NCI-H1436 (cell line): ENCODE measurements around the gene CERS3.
"Not testable (repeated sequence)": the region's sequence is repeated elsewhere in the genome, so short reads cannot be mapped to it uniquely, and the experiment has no call there.

ENCODE experiments used
- DNase-seq: peaks from one replicate; lab custom pipeline; 2025; lab: John Stamatoyannopoulos, UW

Gene CERS3

DNA sequence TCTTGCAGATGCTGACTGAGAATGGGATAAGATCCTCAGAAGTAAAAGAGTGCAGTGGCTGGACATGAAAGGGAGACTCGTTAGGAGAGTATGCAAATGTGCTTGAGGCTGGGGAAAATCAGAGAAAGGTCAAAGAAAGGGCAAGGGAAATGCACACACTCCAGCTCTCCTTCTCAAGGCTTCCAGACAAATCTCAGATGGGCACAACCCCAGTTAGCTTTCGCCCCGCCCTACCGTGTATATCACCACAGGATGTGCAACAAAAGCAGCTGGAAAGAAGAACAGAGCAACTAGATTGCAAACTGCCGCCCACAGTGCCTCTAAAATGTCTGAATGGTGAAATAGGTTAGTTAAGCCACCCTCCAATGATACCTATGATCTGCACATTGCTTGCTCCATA is 63.9 kb downstream of the CERS3 start:
- no peak for DNase-seq

DNA sequence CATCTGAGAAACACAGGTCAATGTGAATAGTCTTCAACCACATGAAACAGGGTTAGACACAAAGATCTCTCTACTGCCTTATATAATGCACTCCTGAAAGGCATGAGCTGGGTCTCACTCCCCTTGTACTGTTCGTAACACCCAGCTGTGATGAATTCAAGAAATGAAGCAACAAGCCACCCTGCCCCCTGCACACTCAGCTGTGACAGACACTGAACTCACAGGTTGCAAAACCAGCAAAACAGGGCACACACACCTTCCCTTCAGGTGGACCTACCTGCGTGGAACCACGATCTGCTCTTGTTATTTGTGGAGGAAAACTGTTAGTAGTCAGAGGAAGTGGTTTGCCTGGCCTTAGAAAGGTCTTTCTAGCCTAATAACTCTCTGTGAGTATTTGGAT is 64.5 kb downstream of the CERS3 start:
- no peak for DNase-seq

- no peak for DNase-seq
These were observed 65.2 kb downstream of the CERS3 start for GRCh38 chr15:100463515-100463914.

DNA sequence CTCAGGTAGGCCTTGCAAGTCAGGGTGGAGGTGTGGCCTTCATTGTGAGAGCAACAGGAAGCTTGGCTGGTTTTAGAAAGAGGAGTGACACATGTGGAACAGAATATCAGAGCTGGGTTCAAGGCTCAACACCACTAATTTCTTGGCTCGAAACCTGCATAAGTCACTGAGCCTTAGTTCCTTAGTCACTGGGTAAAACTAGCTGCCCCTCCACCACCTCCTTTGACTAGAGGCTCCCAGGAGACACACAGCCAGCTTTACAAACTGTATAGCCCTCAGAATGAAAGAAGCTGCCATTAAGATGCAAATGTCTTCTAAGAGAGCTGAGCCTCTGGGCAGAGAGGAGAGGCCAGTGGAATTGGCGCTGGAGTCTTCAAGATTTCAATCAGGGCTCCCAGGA is 67.7 kb downstream of the CERS3 start:
- no peak for DNase-seq

DNA sequence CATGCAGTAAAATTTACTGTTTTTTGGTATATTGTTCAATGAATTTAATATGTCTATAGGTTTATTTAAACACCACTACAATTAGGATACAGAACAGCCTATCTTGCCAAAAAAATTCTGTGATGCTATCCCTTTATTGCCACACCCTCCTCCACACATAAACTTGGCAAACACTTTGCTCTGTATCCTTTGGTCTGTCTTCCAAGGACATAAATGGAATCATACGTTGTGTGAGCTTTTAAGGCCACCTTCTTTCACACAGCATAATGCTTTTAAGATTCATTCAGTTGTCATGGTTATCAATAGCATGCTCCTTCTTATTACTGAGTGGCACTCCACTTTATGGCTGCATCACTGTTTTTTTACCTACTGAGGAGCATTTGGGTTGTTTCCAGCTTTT is 71.5 kb downstream of the CERS3 start:
- DNase-seq, result no peak

GRCh38 chr15:100454148-100454547 is 74.6 kb downstream of the CERS3 start:
- DNase-seq, result no peak

- no peak for DNase-seq
These were observed 80.3 kb downstream of the CERS3 start for GRCh38 chr15:100448481-100448880.

DNA sequence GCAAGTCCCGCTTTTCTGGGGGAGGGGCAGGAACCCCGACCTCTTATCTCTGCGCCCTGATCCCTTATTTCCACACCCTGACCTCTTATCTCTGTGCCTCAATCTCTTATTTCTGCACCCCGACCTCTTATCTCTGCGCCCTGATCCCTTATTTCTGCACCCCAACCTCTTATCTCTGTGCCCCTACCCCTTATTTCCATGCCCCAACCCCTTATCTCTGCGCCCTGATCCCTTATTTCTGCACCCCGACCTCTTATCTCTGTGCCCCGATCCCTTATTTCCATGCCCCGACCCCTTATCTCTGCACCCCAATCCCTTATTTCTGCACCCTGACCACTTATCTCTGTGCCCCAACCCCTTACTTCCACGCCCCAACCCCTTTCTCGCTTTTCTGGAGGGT is 87.7 kb downstream of the CERS3 start:
- DNase-seq, result not testable (repeated sequence)

GRCh38 chr15:100439514-100439913 is 89.2 kb downstream of the CERS3 start:
- no peak for DNase-seq

DNA sequence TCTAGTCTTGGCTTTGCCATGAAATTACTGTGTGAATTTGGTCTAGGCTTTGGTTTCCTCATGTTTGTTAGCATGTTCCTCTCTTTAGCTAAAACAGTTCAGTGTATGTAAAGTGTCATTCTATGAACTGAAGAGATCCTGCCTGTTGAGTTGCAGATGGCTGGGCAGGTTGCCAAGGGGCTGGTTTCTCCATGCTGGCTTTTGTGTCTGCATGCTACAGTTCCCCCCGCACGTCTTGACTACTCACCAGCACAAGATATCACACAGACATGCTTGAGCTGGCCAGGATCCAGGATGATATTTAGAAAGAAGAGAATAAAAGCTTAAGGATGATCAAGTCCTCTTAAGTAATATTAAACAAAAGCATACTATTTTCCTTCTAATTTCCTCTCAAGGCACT is 90.2 kb downstream of the CERS3 start:
- peak; percentile 70 for DNase-seq

DNA sequence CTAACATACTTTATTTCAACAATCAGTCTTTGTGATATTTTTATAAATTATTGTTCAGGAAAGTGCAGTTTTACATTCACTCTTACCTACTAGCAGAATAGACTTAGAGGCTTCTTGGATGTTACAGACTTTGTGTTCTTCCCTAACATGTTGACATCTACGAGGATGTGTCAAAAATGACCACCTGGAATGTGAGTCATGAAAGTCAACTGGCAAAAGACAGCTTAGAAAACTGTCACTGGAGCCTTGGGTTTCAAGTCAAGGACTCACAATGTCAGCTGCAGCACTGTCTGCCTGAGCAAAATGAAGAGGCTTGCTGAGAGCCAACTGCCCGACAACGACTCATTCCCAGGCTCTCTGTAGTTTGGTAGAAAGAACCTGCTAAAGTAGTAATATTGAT is 91.5 kb downstream of the CERS3 start:
- no peak for DNase-seq

GRCh38 chr15:100434561-100434960 is 94.2 kb downstream of the CERS3 start:
- no peak for DNase-seq

- no peak for DNase-seq
These were observed 94.7 kb downstream of the CERS3 start for GRCh38 chr15:100434038-100434437.

DNA sequence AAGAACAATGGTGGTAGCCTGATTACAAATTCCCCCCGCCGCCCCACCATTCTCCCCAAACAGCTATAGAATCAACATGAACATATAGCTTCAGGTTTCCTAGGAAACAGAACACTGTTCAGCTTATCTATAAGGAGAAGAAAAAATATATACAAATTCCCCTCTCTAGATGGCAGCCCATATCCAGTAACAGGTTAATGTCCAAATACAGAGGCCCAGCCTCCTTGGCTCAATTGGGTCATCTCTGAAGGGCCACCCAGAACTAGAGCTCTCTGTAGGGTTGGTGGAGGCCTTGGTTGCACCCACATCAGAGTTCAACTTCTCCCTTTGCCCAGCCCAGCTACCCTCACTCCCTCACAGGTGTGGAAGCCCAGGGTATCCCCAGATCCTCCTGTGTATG is 95.4 kb downstream of the CERS3 start:
- no peak for DNase-seq

DNA sequence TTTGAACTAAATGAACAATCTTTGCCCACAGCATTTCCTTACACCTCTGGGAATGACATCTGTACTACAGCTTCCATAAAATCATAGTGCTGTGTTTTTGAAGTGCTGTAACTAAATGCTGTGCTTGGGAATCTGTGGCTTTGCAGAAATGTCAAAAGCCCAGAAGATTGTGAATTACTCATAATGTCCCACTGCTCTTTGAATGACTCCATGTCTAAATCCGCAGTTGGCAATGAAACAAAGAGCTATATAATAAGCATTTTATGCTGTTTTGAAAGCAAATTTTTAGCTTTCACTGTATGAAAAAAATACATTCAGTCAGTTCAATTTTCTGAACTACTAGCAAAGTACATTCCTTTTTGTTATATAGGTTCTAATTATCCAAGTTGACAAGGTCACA is 98.3 kb downstream of the CERS3 start:
- no peak for DNase-seq

- no peak for DNase-seq
These were observed 99.5 kb downstream of the CERS3 start for GRCh38 chr15:100429116-100429728.

DNA sequence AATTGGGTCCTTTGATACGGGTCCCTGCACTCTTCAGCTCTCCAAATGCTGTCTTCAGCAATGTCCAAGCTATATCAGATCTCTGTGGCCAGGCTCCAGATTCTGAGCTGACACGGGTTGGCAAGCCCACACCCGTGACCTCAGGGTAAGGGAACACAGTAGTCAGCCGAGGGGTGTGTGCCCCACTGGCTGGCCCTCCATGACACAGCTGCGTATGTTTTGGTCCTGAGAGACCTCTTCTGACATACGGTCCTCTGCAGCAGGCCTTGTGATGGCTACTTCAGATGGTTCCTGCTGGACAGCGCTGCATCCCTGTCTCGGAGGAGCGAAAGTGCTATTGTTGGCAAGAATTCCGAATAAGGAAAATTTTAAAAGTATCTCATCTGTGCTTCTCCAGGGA is 101.8 kb downstream of the CERS3 start:
- no peak for DNase-seq

DNA sequence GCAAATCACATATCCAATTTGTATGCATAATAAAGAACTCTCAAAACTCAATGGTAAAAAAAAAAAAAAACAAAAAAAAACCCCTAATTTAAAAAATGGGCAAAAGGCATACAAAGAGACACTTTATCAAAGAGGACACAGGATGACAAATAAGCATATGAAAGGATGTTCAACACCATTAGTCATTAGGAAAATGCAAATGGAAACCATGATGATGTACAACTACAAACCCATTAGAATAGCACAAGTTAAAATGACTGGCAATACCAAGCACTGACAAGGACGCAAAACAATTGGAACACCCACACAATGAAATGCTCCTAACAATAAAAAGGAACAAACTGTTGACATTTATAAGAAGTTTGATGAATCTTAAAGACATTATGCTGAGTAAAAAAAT is 123.6 kb downstream of the CERS3 start:
- DNase-seq, result no peak

- no peak for DNase-seq
These were observed 127.8 kb downstream of the CERS3 start for GRCh38 chr15:100400996-100401395.

DNA sequence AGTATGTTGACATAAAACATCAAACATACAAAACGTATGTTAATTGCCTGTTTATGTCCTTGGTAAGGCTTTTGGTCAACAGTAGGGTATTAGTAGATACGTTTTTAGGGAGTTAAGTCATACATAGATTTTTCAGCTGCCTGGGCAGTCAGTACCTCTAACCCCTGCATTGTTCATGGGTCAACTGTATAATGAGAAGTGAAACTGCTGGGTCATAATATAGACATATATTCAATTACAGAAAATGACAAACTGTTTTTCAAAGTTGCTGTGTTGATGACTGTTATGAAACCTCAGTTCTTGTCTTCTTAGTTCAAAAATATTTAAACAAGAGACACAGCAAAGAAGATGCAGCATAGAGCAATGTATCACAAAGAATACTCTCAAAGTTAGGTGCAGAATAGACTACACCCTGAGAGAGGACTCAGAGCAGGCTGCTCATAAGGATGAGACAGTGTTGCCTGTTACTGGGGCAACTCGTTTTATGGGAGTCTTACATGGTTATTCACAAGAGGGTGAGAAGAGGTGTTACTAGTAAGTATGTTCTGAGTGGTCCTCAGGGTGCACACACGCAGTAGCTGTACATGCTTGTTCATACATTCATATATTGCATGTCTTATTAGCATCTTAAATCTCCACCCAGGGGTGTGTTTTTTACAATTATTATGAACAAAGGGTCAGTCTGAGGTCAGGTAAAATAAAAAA is 133.9 kb downstream of the CERS3 start:
- no peak for DNase-seq

GRCh38 chr15:100393008-100393407 is 135.7 kb downstream of the CERS3 start:
- no peak for DNase-seq

DNA sequence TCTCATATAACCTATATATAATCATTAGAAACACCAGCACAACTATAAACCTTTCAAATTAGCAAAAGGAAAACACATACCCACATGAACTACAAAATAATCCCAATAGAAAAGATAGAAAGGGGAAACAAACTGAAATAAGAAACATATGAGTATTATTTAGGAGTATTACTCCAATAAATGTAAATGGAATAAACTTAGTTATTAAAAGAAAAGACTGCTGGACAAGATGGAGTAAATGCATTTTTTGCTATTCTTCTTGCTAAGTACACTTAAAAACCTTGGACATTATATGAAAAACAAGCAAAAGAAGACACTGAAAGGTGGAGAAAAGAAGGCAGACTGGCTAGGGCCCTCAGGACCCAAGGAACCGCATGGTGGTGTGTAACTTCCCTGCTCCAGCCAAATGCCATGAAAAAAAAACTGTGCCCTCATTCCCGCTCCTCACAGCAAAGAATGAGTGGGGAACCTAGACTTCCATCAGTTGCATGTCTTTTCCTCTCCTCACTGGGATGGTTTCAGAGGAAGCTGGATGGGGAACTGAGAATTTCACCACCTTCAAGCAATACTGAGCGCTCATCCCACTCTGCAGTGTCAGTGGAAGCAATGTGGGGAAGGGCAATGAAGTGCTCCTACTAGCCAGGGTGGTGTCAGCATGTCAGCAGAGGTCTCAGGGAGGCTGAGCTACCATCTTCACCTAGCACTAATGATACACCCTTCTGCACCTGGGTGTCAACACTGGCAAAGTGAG is 143.3 kb downstream of the CERS3 start:
- DNase-seq, result no peak

GRCh38 chr15:100384108-100384410 is 144.7 kb downstream of the CERS3 start:
- no peak for DNase-seq
